GM10266 (cell line): ENCODE results near the gene ARHGAP15.

ENCODE experiments used
- DNase-seq: peaks from one replicate; pipeline ENCODE4 v3.0.0; 2012; ENCODE audit errors: extremely low spot score
- TF ChIP-seq, protein P1 (sequence below): IDR thresholded peaks from 2 replicates; pipeline ENCODE4 v1.5.1; 2012; ENCODE audit warnings: mild to moderate bottlenecking, low read depth; ENCODE audit not compliant: control insufficient read depth, insufficient read depth; ENCODE audit errors: missing control alignments

ARHGAP15 gene

DNA sequence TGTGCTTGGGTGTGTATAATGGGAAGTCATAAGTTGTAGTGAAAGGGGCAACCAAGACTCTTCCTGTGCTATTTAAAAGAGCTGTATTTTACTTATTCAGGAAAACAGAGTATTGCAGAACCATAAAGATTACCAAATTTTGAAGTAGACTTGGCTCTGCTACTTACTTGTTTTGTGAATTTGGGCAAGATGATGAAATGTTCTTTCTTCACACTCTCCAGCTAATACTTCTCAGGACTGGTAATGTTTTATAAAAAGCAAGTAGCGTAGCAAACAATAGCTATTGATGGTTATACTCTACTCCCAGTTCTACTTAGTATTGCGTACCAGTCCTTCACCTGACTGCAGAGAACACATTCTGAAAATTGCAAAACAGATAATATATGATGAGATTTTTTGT lies 374.1 kb downstream of the ARHGAP15 start:
- TF ChIP-seq, protein P1, sequence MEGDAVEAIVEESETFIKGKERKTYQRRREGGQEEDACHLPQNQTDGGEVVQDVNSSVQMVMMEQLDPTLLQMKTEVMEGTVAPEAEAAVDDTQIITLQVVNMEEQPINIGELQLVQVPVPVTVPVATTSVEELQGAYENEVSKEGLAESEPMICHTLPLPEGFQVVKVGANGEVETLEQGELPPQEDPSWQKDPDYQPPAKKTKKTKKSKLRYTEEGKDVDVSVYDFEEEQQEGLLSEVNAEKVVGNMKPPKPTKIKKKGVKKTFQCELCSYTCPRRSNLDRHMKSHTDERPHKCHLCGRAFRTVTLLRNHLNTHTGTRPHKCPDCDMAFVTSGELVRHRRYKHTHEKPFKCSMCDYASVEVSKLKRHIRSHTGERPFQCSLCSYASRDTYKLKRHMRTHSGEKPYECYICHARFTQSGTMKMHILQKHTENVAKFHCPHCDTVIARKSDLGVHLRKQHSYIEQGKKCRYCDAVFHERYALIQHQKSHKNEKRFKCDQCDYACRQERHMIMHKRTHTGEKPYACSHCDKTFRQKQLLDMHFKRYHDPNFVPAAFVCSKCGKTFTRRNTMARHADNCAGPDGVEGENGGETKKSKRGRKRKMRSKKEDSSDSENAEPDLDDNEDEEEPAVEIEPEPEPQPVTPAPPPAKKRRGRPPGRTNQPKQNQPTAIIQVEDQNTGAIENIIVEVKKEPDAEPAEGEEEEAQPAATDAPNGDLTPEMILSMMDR: no peak
- no peak for DNase-seq

DNA sequence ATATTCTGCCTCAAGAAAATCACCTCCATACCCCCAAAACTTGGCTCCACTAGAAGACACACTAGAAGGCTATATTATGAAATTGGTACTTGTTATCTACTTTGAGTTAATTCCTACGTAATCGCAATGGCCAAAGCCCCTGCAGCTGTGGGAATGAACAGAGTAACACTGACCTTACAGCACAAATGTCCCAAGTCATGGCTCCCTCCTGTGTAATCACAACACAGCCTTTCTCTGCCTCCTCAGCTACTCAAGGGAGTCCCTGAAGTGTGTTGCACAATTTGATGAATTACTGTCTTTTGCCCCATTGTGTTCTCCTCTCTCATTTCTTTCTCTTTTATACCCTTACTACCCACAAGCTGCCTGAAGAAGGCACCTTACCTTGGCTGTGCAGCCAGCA lies 375.2 kb downstream of the ARHGAP15 start:
- TF ChIP-seq, protein P1: no peak
- no peak for DNase-seq

DNA sequence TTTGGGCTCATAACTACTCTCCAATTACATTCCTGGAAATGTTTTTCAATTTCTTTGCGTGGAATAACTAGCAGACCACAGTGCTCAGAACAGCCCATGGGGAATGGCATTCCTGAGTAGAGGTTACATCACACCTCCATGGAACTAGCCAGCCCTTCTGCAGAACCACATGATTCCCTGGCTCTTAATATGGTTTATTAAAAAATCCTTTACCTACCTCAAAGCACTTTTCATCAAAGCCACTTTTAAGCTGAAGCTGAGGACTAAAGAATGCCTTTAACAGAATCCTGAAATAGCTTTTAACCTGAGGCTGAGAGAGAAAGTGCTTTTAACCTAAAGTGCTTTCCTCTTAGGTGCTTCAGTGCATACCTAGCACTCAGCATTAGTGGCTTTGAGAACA lies 376.3 kb downstream of the ARHGAP15 start:
- DNase-seq: no peak
- TF ChIP-seq, protein P1: no peak

DNA sequence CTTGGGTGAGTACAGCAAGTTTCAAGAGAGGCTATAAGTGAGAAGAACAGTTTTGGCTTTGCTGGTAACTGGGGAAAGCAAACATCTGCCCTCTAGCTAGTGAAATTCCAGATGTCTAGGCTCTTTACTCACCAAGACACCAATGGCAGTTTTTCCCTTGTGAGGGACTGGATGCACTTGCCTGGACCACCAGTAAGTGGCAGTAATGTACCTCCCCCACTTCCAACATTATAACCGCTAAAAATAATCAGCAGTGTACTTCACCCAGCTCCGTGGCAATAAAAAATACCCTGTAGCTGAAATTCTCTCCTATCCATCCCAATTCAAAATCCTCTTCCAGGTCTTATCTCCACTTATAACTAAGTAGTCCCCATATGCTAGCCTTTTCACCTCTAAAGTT lies 383.9 kb downstream of the ARHGAP15 start:
- peak; percentile 26 for DNase-seq
- TF ChIP-seq, protein P1: peak; percentile 61

DNA sequence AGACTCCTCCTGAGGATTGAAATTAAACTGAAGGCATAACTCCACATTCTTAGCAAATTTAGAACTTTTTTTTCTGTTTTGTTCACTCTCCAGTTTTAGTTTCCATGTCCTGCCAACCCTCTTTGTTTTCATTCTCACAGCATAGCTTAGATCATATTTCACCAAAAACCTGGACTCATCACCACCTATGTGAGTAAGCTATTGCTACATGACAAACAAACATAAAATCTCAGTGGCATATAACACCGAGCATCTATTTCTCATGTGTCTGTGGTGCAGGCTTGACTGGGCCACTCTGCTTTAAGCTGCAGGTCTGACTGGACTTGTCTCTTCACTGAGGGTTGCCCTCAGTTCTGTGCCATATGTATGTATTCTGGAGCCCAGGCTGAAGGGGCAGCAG lies 385.2 kb downstream of the ARHGAP15 start:
- DNase-seq: no peak
- TF ChIP-seq, protein P1: no peak

DNA sequence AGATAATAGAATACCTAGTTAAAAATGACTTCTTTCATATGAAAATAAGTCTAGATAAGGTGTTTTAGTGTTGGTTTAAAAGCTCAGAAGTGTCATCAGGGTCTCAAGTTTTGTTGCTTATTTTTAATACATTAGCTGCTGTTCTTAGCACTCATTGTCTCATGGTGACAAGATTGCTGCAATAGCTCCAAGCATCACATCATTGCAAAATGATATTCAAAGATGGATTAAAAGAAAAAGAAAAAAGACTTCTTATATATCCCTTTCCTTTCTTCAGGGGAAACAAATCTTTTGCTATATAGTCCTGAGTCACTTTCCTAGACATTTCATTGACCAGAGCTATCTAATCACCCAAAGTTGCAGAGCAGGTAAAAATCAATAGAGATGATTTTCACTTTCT lies 386.1 kb downstream of the ARHGAP15 start:
- DNase-seq: no peak
- TF ChIP-seq, protein P1: no peak

DNA sequence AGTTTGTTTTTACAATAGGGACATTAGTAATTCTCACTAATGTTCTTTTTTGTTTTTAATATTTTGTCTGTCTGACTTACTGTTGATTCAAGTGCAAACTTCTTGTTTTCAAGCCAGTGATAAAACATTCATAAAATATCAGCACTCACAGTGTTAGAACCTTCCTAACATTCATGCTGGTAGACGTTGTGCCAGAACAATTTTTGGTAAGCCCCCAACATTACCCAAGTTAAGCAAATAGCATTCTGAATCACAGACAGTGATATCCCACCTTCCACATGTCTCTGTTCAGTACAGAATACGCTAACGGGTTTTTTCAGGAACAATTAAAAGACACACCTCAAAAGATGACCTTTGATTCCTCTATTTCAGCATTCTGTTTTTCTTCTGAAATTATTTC lies 390.3 kb downstream of the ARHGAP15 start:
- DNase-seq: no peak
- TF ChIP-seq, protein P1: no peak
